ENCODE measurements around the gene RFX1.

DNA sequence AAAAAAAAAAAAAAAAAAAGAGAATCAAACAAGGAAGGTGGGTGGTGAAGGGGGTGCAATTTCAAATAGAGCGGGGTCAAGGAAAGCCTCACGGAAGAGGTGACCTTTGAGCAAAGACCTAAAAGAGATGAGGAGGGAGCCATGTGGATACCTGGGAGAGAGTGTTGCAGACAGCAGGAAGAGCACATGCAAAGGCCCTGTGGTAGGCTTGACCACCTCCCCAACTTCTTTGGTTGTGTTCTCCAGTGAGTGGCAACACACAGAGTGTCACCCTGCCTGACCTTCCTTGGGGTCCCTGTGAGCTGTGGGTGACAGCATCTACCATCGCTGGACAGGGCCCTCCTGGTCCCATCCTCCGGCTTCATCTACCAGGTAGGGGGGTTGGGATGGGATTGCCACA, 44.4 kb upstream of the RFX1 start:
- no peak for TF ChIP-seq TEAD4 (IDR thresholded peaks at IDR 0.05)
- TF ChIP-seq, protein P1, sequence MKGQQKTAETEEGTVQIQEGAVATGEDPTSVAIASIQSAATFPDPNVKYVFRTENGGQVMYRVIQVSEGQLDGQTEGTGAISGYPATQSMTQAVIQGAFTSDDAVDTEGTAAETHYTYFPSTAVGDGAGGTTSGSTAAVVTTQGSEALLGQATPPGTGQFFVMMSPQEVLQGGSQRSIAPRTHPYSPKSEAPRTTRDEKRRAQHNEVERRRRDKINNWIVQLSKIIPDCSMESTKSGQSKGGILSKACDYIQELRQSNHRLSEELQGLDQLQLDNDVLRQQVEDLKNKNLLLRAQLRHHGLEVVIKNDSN (IDR thresholded peaks at IDR 0.05) = no peak
- TF ChIP-seq TCF12 (IDR thresholded peaks at IDR 0.05; ENCODE audit: low read depth) = no peak
- TF ChIP-seq TAF1 (IDR thresholded peaks at IDR 0.05; ENCODE audit: low read depth) = no peak
- TF ChIP-seq YY1 (IDR thresholded peaks at IDR 0.05; ENCODE audit: low read depth) = no peak
- no peak for TF ChIP-seq RAD21 (IDR thresholded peaks at IDR 0.05; ENCODE audit: low read depth)
- TF ChIP-seq EP300 (IDR thresholded peaks at IDR 0.05; ENCODE audit: borderline replicate concordance) = no peak
- TF ChIP-seq, protein P2, sequence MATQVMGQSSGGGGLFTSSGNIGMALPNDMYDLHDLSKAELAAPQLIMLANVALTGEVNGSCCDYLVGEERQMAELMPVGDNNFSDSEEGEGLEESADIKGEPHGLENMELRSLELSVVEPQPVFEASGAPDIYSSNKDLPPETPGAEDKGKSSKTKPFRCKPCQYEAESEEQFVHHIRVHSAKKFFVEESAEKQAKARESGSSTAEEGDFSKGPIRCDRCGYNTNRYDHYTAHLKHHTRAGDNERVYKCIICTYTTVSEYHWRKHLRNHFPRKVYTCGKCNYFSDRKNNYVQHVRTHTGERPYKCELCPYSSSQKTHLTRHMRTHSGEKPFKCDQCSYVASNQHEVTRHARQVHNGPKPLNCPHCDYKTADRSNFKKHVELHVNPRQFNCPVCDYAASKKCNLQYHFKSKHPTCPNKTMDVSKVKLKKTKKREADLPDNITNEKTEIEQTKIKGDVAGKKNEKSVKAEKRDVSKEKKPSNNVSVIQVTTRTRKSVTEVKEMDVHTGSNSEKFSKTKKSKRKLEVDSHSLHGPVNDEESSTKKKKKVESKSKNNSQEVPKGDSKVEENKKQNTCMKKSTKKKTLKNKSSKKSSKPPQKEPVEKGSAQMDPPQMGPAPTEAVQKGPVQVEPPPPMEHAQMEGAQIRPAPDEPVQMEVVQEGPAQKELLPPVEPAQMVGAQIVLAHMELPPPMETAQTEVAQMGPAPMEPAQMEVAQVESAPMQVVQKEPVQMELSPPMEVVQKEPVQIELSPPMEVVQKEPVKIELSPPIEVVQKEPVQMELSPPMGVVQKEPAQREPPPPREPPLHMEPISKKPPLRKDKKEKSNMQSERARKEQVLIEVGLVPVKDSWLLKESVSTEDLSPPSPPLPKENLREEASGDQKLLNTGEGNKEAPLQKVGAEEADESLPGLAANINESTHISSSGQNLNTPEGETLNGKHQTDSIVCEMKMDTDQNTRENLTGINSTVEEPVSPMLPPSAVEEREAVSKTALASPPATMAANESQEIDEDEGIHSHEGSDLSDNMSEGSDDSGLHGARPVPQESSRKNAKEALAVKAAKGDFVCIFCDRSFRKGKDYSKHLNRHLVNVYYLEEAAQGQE (IDR thresholded peaks at IDR 0.05; ENCODE audit: low read depth) = no peak
- no peak for TF ChIP-seq EGR1 (IDR thresholded peaks at IDR 0.05)
- no peak for TF ChIP-seq CEBPB (IDR thresholded peaks at IDR 0.05)

Data from Ishikawa (cell line).